Non-pigmented ciliary epithelial cell (primary cell): ENCODE results near the gene HSDL1.
A peak's percentile ranks its signal among the peaks of the same experiment; 100 is the strongest.

Source experiments
- DNase-seq: peaks from one replicate; pipeline ENCODE4 v3.0.0-alpha.2; 2010; ENCODE audit warnings: low read depth

HSDL1 gene

GRCh38 chr16:84107921-84108320 is 37.1 kb downstream of the HSDL1 start:
- no peak for DNase-seq

- DNase-seq: no peak
Observed at GRCh38 chr16:84105948-84106740, 38.8 kb downstream of the HSDL1 start.

GRCh38 chr16:84105301-84105815 is 39.6 kb downstream of the HSDL1 start:
- no peak for DNase-seq

- no peak for DNase-seq
Observed at GRCh38 chr16:84104231-84104630, 40.7 kb downstream of the HSDL1 start.

- DNase-seq: no peak
Observed at GRCh38 chr16:84103678-84104077, 41.3 kb downstream of the HSDL1 start.

- DNase-seq: no peak
Observed at GRCh38 chr16:84098939-84099338, 46.0 kb downstream of the HSDL1 start.

- DNase-seq: no peak
Observed at GRCh38 chr16:84096447-84097005, 48.5 kb downstream of the HSDL1 start.

GRCh38 chr16:84095466-84095865 is 49.5 kb downstream of the HSDL1 start:
- DNase-seq: no peak

GRCh38 chr16:84093879-84094270 is 51.1 kb downstream of the HSDL1 start:
- no peak for DNase-seq

GRCh38 chr16:84093120-84093878 is 51.7 kb downstream of the HSDL1 start:
- DNase-seq: no peak

GRCh38 chr16:84091460-84091859 is 53.5 kb downstream of the HSDL1 start:
- no peak for DNase-seq

GRCh38 chr16:84090211-84090610 is 54.8 kb downstream of the HSDL1 start:
- no peak for DNase-seq

- no peak for DNase-seq
Observed at GRCh38 chr16:84088695-84089395, 56.1 kb downstream of the HSDL1 start.

- DNase-seq: no peak
Observed at GRCh38 chr16:84087466-84088151, 57.4 kb downstream of the HSDL1 start.

- no peak for DNase-seq
Observed at GRCh38 chr16:84087001-84087400, 58.0 kb downstream of the HSDL1 start.

GRCh38 chr16:84086341-84086740 is 58.6 kb downstream of the HSDL1 start:
- no peak for DNase-seq

- no peak for DNase-seq
Observed at GRCh38 chr16:84085773-84086172, 59.2 kb downstream of the HSDL1 start.

- no peak for DNase-seq
Observed at GRCh38 chr16:84085271-84085667, 59.7 kb downstream of the HSDL1 start.

- DNase-seq: peak; percentile 18
Observed at GRCh38 chr16:84084570-84085270, 60.3 kb downstream of the HSDL1 start.

GRCh38 chr16:84082835-84083569 is 62.0 kb downstream of the HSDL1 start:
- DNase-seq: no peak
